Measurements from ENCODE around the gene MAGEA9.
"Not testable (repeated sequence)": the region's sequence is repeated elsewhere in the genome, so short reads cannot be mapped to it uniquely, and the experiment has no call there.

Gene MAGEA9

DNA sequence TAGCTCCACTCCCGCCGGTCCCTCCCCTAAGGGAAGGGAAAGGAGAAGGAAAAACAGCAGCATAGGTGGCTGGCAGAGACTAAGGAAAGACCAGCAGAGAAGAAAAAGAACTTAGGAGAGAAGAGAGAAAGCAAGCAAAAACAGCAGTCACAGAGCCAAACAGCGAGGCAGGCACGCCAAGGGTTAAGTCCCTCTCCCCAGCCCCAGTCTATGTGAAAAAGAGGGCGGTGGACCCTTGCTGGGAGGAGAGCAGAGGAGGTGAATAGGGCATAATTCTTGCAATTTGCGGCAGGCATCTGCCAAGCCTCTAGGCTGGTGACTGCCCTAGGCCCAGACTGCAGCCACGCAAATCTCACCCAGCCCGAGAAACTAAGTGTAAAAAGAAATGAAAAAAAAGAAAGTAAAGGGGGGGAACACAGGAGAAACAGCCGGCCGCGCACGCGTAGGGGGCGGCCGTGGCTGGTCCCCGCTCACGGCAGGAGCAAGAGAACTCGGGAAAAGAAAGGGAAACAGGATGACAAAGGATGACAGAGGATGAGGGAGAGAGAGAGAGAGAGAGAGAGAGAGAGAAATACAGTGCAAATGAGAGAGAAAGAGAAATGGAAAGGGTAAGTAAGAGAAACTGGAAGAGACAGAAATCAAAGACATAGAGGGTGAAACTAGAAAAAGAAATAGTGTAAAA lies 48.6 kb downstream of the MAGEA9 start:
- DNase-seq (ENCODE audit: low read depth) = no peak

DNA sequence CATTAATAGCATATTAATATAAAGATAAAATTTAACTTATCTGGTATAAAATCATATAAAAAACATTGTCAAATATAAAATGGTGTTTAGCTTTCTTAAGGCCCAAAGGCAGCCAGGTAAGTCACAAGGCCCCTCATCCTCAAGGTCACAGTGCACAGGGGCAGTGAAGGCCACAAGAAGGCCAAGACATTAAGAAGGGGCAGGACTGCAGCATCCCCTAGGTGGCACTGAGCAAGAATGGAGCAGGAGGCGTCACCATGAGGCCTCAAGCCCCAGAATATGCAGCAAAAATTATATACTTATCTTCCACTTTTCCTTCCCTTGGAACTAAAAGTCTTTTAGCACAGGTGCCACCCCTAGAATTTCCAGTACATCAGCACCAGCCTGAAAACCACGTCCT lies 49.7 kb downstream of the MAGEA9 start:
- TF ChIP-seq, protein P1, sequence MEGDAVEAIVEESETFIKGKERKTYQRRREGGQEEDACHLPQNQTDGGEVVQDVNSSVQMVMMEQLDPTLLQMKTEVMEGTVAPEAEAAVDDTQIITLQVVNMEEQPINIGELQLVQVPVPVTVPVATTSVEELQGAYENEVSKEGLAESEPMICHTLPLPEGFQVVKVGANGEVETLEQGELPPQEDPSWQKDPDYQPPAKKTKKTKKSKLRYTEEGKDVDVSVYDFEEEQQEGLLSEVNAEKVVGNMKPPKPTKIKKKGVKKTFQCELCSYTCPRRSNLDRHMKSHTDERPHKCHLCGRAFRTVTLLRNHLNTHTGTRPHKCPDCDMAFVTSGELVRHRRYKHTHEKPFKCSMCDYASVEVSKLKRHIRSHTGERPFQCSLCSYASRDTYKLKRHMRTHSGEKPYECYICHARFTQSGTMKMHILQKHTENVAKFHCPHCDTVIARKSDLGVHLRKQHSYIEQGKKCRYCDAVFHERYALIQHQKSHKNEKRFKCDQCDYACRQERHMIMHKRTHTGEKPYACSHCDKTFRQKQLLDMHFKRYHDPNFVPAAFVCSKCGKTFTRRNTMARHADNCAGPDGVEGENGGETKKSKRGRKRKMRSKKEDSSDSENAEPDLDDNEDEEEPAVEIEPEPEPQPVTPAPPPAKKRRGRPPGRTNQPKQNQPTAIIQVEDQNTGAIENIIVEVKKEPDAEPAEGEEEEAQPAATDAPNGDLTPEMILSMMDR (conservative IDR thresholded peaks at IDR 0.05; ENCODE audit: low read depth, low read length) = no peak

More for the DNA sequence above, 48.6 kb downstream of the MAGEA9 start:
- TF ChIP-seq, protein P1 (conservative IDR thresholded peaks at IDR 0.05; ENCODE audit: low read depth, low read length) = no peak
- no peak overlapping the region for H3K4me3 ChIP-seq (ENCODE audit: low read length)

DNA sequence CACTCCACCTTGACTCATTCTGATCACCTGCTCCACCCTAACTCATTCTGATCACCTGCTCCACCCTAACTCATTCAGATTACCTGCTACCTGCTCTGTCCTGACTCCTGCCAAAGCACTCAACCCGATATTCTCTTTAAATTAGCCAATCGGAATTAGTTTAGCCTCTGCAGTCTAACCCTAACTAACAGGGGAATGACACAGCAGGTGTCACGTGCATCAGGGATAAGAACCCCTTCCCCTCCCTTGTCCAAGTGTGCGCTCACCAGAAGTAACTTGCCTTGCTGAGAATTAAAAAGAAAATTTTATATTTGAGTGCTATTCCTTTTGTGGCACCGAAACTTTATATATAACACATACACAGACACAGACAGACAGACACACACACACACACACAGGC lies 55.0 kb downstream of the MAGEA9 start:
- not testable (repeated sequence) for H3K4me3 ChIP-seq (ENCODE audit: low read length); DNase-seq (ENCODE audit: low read depth)

More for the DNA sequence above, 49.7 kb downstream of the MAGEA9 start:
- DNase-seq (ENCODE audit: low read depth) = no peak
- no peak overlapping the region for H3K4me3 ChIP-seq (ENCODE audit: low read length)

DNA sequence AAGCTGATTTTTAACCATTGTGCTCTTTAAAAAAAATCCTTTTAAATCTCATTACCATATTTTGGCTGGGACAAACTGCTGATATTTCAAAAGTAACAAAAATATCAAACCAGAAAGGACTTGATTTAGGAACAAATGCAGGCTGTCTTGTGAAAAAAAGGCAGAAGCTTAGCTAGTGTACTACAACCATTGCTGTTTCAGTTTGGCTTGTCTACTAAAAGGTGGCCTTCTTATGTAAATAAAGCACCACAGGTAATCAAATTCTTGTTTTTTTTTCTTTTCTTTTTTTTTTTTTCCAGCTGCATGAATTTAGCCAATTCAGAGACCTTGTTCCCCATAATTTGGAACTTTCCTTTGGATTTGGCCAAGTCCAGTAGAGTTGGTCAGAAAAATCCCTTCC lies 55.4 kb downstream of the MAGEA9 start:
- no peak for DNase-seq (ENCODE audit: low read depth)
- TF ChIP-seq, protein P1 (conservative IDR thresholded peaks at IDR 0.05; ENCODE audit: low read depth, low read length) = no peak
- no peak overlapping the region for H3K4me3 ChIP-seq (ENCODE audit: low read length)
